GM12891 (cell line): ENCODE measurements around the gene RHAG.

Source experiments
- DNase-seq: peaks from one replicate; pipeline ENCODE4 v3.0.0; 2011; ENCODE audit warnings: low spot score; ENCODE audit not compliant: insufficient read length
- FAIRE-seq: peaks from 2 replicates; lab custom pipeline; 2011; peaks lifted over from hg19 to GRCh38; lab: Jason Lieb, UNC
- PAX5 ChIP-seq: IDR thresholded peaks from 2 replicates; pipeline ENCODE4 v1.6.1; 2011; ENCODE audit warnings: low read length, moderate library complexity, mild to moderate bottlenecking; ENCODE audit not compliant: insufficient read depth, severe bottlenecking
- POLR2A ChIP-seq: IDR thresholded peaks from 2 replicates; pipeline ENCODE4 v1.6.1; 2011; ENCODE audit warnings: low read depth, low read length, control low read depth
- POLR2AphosphoS5 ChIP-seq: IDR thresholded peaks from 2 replicates; pipeline ENCODE4 v1.6.1; 2011; ENCODE audit warnings: low read depth, low read length, control low read depth
- POU2F2 ChIP-seq: IDR thresholded peaks from 2 replicates; pipeline ENCODE4 v1.6.1; 2011; ENCODE audit warnings: low read depth, mild to moderate bottlenecking, control low read depth, low read length, moderate library complexity
- SPI1 ChIP-seq: IDR thresholded peaks from 2 replicates; pipeline ENCODE4 v1.6.1; 2011; ENCODE audit warnings: low read depth, low read length, control low read depth
- TAF1 ChIP-seq: IDR thresholded peaks from 2 replicates; pipeline ENCODE4 v1.6.1; 2011; ENCODE audit warnings: low read depth, low read length, control low read depth

RHAG gene

DNA sequence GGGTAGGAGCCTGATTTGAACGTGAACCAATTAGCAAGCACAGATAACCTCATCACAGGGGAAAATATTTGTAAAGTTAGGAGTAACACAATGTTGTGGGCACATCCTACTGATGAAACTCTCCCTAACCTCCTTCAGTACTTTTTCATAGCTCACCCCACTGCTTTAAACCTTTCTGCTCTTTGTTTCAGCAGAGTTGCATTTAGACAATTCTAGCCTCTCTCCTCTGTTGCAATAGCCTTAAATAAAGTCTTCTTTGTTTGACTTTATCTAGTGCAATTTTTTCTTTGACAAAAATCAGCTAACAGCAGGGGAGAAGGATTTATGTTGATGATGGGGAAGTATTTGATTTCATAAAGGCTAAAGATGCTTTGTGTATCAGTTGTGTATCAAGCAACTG is 72.1 kb downstream of the RHAG start:
- FAIRE-seq (no peak), DNase-seq (no peak)
- TF ChIP-seq POLR2A (no peak), TAF1 (no peak), POLR2AphosphoS5 (no peak), SPI1 (no peak), POU2F2 (no peak), PAX5 (no peak)

DNA sequence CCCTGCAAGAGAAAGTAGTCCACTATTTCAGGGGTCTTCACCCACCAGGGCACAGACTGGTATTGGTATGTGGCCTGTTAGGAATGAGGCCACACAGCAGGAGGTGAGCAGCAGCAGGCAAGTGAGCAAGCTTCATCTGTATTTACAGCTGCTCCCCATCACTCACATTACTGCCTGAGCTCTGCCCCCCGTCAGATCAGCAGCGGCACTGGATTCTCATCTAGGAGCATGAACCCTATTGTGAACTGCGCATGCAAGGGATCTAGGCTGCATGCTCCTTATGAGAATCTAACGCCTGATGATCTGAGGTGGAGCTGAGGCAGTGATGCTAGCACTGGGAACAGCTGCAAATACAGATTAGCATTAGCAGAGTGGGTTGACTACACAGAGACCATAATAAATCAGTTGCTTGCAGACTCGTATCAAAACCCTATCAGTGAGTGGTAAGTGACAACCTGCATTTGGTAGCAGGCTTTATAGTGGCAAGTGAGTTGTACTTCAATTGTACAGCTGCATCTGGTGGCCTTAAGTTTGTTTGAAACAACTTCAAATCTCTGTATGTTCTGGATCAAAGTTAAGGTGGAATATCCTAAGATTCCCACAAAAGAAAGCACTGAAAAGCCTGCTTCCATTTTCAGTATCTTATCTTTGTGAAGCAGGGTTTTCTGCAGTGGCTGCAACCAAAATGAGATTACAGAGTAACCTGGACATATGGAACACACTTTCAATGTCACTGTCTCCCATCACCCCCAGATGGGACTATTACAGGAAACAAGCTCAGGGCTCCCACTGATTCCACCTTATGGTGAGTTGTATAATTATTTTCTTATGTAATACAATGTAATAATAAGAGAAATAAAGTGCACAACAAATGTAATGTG is 73.4 kb downstream of the RHAG start:
- no peak for DNase-seq
- FAIRE-seq, result no peak
- TF ChIP-seq TAF1 (no peak), PAX5 (no peak), POU2F2 (no peak), POLR2AphosphoS5 (no peak), SPI1 (no peak)

DNA sequence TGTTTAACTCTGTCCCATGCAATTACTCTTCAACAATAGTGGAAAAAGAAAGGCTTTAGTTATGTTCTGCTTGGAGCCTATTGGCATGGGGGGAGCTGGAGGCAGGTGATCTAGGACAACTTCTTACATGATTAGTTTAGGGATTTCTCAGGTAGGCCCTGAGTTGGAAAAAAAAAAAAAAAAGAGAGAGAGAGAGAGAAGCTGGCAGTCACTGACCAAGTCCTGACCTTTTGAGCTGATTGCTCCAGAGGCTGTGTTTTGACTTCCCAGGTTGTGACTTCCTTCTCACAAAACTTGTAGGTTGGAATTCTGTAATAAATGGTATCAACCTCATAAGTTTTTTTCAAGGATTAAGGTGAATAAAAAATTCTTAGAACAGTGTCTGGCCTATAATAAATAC is 78.4 kb downstream of the RHAG start:
- FAIRE-seq, result no peak
- no peak for TF ChIP-seq SPI1
- no peak for TF ChIP-seq PAX5
- no peak for TF ChIP-seq TAF1
- TF ChIP-seq POU2F2, result no peak
- TF ChIP-seq POLR2AphosphoS5, result no peak
- no peak for TF ChIP-seq POLR2A

DNA sequence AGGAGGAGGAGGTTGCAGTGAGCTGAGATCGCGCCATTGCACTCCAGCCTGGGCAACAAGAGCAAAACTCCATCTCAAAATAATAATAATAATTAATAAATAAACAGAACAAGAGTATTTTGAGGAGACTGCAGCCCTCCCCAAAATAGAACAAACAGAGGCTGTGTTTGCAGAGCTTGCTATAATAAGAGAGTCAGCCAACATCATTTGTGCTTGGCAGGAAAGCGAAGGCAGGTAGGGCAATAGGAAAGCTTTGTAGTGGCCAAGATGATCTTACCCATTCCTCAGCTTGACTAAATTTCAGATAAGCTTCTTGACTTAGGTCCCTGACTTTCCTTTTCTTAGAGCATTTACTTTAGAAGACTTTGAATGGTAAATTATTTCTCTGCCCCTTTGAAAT is 79.5 kb downstream of the RHAG start:
- DNase-seq (no peak), FAIRE-seq (no peak)
- TF ChIP-seq POLR2A (no peak), POU2F2 (no peak), POLR2AphosphoS5 (no peak), TAF1 (no peak), PAX5 (no peak), SPI1 (no peak)

More for the DNA sequence above, 78.4 kb downstream of the RHAG start:
- DNase-seq, result no peak

DNA sequence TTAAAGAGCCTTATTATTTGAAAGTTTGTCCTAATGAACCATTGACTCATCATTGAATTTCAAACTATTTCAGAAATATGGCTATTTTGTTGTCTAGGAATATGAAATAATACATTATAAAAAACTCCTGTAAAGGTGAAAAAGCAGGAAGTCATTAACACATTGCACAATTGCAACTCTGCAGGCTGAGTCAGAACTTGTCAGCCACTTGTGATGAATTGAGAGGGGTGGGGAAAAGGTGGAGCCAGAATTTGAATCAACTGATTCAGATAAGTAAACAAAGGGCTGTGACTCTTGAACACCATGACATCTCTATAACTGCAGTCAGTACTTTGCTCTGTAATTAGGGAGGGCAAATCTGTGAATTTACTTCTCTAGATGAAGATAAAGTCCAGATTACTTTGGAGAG is 80.2 kb downstream of the RHAG start:
- FAIRE-seq, result no peak
- DNase-seq, result no peak

DNA sequence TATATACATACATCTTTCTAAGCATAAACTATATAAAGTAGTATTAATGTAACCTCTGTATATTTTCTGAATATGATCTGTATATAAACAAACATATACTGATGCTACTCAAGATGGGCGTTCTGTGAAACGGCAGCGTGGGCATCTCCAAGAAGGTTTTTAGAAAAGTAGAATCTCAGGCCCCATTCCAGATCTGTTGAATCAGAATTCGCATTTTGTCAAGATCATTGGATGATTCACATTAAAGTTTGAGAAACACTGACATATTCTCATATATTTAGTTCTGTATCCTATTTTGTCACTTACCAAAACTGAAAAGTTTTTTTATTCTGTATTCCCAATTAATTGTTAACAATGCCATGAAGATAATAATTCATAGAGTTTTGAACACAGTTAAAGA is 80.7 kb downstream of the RHAG start:
- TF ChIP-seq POLR2AphosphoS5 (no peak), SPI1 (no peak), POLR2A (no peak), PAX5 (no peak), TAF1 (no peak), POU2F2 (no peak)
- no peak for DNase-seq
- FAIRE-seq, result no peak

More for the DNA sequence above, 80.2 kb downstream of the RHAG start:
- TF ChIP-seq TAF1 (no peak), SPI1 (no peak), POLR2AphosphoS5 (no peak), POU2F2 (no peak), PAX5 (no peak), POLR2A (no peak)
